NCI-H1417 treated with DMSO at 0.1 percent for 48 hours (cell line): ENCODE data around the gene FANCC.
"Not testable (repeated sequence)": the region's sequence is repeated elsewhere in the genome, so short reads cannot be mapped to it uniquely, and the experiment has no call there.

Experiments used
- DNase-seq: peaks from one replicate; lab custom pipeline; 2025; lab: John Stamatoyannopoulos, UW

FANCC gene

DNA sequence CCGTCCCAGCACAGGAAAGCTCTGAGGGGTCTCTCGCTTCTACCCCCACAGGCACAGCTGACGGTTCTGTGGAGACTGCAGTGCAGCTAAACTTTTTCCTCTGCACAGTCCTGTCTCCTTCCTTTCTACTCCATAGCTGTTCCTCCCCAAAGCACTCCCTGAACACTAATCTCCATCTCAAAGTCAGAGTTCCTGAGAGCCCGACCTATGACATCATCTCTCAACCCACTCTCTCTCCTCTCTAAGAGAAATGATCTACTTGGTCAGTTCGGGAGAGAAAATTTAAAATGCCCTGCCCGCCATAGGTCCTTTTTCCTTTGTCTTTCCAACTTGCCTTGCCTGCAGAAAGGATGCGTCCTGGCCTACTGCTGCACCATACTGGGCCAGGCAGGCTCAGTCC lies 90.6 kb downstream of the FANCC start:
- no peak for DNase-seq

DNA sequence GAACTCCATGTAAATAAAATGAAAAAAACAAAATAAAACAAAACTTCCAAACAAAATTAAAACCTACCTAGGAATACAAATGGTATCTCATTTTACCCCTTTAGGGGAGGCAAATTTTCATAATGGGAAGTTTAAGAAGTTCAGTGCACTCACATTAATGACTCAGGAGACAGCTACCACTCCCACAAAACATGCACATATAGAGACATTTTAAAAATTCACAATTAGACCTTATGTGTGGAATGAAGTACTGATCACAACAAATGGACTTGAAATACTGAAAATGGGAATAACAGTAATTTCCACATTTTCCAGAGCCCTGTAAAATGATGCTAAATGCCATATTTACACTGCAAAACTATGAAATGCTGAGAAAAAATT lies 91.8 kb downstream of the FANCC start:
- DNase-seq = no peak

DNA sequence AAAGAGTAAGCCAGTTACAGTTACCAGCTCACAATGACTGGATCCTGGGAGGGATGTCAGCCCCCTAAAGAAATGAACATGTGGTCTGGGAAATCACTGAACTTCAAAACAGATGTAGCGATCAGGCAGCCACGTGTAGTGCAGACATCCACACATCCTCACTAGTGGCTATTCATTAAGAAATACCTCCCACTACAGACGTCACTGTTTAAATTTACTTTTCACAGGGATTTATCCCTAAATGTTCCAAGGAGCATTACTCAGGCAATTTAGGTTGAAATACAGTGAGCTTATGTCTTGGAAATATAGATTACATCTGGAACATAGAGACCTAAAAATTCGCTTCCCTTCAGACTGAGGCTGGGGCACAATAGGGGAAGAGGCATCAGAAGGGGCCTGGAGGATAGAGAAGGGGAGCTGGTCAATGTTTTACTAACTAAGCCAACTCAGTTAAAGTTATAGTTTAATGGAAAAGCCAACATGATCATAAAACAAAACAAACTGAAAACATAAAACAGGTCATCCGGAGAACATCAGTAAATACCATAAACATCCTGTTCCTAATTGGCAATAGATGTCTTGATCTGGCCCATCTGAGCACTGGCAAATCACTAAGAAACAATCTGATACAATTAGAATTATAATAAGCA lies 92.3 kb downstream of the FANCC start:
- no peak for DNase-seq

DNA sequence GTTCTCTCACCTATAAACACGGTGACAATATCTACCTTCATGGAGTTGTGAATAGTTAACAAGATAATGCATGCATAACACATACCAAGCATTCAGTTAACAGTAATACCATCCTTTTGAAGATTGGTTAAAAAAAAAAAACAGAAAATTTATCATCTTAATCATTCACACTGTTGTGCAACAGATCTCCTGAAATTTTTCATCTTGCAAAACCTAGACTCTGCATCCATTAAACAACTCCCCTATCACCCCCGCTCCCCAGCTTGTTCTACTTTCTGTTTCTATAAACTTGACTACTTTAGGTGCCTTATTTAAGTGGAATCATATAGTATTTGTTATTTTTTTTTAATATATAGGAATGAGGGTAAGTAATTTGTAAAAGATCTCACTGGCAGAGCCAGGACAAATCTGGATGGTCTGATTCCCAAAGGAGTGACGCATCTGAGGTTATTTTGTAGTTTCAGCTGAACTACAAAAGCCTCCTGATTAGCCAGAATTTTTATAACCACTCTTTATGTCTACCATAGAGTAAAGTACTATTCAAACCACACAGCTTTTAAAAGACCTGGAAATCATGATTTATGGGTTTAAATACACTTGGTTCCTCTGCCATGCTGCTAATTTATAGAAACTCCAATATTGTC lies 93.0 kb downstream of the FANCC start:
- DNase-seq = no peak

DNA sequence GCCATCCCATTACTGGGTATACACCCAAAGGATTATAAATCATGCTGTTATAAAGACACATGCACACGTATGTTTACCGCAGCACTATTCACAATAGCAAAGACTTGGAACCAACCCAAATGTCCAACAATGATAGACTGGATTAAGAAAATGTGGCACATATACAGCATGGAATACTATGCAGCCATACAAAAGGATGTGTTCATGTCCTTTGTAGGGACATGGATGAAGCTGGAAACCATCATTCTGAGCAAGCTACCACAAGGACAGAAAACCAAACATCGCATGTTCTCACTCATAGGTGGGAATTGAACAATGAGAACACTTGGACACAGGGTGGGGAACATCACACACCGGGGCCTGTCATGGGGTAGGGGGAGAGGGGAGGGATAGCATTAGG lies 97.2 kb downstream of the FANCC start:
- not testable (repeated sequence) for DNase-seq

DNA sequence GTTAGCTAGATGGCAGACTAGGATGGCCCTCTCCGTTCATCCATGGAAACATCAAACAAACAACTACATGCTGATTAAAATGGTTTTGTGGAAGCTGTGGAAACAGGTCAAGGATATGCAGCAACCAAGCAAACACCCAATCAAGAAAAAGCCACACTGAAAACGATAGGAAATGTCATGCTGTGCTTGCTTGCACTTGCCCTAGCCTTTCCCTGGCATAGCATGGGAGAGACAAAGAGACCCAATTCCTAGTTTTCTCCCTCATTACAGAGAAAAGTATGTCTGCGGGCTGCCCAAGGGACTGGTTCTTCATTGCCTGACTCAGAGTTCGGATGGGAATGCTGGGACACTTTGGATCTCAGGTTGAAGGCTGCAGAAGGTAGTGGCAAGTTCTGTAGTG lies 98.7 kb downstream of the FANCC start:
- no peak for DNase-seq

DNA sequence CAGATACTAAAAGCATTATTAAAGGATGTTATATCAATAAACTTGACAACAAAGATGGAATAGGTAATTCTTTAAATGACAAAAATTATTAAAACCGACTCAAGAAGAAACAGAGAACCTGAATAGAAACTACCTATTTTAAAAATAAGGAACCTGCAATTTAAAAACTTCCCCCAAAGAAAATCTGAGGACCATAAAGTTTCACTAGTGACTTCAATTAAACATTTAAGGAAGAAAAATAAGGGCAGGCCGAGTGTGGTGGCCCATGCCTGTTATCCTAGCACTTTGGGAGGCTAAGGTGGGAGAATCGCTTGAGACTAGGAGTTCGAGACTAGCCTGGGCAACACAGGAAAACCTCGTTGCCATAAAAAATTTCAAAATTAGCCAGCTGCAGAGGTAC lies 99.6 kb downstream of the FANCC start:
- DNase-seq = no peak

DNA sequence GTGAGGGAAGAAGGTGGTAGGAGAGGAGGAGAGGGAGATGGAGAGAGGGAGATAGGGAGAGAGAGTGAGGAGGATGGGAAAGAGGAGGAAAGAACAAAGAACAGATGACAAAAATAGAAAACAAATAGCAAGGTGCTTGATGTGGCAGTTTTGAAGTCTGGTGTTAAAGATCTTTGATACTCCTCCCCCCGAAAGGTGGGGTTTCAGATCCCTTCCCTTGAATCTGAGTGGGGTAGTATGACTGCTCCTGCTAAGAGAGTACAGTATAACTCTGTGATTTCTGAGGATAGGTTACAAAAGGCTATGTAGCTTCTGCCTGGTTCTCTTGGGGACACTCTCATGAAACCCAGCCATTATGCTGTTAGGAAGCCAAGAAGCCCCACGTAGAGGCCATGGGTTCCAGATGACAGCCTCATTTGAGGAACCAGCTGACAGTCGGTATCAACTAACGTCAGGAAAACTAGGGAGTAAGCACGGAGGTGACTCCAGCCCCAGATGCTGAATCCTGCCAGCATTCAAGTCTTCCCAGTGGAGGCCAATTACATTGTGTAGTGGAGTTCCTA lies 102.1 kb downstream of the FANCC start:
- DNase-seq = no peak

DNA sequence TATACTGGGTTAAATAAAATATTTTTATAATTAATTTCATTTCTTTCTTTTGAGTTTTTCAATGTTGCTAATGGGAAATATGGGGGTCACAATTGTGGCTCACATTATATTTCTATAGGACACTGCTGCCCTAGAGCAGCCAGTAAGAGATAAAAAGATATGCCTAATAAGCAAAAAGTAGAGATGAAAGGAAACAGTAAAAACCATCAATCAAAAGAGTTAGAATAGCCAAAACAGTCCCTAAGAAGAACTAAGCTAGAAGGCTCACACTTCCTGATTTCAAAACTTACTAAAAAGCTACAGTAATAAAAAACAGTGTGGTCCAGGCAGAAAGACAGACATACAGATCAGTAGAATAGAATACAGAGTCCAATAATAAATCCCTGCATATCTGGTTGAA lies 104.4 kb downstream of the FANCC start:
- DNase-seq = no peak

DNA sequence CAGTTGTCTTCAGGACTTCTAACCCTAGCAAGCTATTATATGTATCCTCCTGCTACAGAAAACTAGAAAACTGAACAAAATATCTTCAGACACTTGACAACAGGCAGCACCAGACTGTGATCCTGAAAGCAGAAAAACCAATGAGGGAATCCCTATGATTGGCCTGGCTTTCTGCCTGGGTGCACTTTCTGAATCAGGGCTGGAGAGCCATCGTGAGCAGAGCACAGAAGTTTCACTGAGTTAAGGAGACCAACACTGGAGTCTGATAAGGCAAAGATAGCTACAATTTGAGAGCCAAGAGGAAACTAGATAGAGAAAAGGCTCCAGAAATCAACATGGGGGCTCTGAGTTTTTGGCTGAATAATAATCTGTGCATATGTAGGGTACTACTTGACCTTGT lies 106.5 kb downstream of the FANCC start:
- no peak for DNase-seq

DNA sequence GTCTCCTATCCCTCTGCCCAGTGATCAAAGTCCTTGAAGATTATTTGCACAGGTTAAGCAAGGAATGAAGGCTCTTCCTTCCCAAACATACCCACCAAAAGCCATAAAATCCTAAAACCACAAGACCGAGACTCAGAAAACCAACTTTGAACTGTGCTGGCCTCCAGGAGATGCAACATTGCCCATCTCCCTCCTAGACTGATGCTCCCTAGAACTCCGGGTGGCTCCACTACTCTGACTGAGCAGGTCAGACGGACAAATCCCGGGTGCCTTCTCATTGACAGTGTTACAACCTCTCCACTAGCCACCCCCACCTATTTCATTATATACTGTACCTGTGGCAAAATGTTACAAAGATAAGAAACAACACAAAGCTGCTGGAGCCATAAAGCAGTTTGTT lies 110.1 kb downstream of the FANCC start:
- DNase-seq = no peak

DNA sequence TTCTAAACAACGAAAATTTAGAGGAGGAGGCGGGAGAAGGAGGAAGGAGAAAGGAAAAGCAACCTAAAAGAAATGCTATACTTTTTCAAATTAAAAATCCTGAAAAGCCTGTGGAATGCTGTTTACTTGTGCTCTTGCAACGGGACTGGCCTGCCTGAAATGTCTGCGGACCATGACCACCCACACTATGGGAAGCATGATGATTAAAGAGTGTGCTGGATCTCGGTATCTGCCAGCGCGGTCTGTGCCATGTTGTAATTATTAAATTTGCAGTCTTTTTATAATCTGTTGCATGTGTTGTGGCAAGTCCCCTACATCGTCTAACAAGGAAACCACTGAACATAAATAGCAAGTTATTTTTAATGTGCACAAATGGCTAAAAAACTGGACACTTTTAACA lies 111.4 kb downstream of the FANCC start:
- no peak for DNase-seq

DNA sequence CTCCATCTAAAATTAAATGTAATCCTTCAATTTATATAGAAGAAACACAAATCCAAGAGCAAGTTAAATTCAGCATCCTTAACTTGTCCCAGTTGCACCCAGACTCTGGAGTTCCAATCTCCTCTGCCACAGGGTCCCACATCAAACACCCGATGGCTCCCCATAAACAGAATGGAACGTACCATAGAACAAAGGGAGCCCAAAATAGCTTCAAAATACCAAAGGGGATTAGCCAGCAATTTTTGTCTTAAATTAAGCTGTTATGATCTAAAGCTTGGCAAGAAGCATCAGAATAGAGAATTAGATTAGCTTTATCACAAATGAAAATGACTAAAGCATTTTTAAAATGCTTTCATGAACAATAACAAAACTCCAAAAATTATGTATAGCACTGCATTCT lies 112.8 kb downstream of the FANCC start:
- no peak for DNase-seq

DNA sequence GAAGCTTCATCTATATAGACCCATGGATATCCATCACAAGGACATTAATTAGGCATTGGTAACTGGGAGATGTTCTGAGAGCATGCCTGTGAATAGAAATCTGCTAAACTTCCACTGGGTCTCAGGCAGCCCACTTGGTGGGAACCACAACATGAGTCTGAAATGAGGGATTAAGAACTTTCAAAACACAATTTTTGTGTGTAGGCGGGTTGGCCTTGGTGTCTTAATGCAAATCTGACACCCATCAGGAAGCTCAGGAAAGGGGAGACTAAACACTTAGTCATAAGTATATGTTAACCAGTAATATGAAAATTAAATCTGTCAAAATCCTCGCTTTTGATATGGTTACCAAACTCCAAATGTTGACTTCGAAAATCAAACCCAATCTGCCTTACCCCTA lies 113.2 kb downstream of the FANCC start:
- no peak for DNase-seq

DNA sequence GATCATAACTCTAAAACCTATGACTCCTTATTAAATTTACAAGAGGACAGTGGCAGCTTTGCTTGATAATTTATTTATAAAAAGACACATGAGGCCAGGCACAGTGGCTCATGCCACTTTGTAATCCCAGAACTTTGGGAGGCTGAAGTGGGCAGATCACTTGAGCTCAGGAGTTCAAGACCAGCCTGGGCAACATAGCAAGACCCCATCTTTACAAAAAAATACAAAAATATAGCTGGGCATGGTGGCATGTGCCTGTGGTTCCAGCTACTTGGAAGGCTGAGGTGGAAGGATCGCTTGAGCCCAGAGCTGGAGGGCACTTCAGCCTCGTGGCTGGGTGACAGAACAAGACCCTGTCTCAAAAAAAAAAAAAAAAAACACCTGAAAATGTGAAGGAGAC lies 114.5 kb downstream of the FANCC start:
- not testable (repeated sequence) for DNase-seq

DNA sequence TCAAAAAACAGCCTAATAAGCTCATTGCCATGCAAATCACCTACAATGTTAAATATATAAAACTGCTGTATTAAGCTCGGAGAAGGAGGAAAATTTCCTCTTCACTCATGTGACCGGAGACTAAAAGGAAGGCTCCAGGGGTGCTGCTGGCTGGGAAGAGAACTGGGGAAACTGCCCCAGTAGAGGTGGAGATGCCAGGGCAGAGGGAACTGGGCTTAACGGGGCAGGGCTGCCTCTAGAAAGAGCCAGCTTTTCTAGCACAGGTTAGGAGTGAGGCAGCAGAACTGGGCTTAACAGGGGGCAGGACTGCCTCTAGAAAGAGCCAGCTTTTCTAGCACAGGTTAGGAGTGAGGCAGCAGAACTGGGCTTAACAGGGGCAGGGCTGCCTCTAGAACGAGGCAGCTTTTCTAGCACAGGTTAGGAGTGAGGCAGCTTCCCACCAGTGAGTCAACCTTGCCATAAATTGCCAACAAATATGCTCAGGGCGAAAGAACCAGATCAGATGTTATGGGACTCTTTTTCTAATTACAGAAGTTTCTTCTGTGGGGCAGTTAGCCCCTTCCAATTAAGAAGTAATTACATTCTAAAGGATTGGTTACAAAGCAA lies 115.3 kb downstream of the FANCC start:
- no peak for DNase-seq

DNA sequence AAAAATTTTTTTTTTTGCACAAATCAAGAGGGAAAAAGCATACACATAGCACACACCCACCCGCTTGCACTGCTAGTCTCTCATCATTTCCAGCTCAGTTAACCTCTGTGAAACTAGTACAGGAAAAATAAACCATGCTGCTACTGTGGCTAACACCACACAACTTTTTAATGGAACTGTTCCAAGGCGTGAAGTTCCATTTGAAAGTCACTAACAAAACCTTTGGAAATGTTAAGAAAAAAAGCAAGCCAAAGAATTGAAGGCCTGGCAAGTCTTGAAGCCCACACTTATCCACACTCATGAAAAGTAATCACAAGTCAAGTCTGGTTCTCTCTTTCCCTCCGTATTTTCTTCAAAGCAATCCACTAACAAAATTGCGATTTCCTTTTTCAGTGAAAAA lies 116.3 kb downstream of the FANCC start:
- no peak for DNase-seq

DNA sequence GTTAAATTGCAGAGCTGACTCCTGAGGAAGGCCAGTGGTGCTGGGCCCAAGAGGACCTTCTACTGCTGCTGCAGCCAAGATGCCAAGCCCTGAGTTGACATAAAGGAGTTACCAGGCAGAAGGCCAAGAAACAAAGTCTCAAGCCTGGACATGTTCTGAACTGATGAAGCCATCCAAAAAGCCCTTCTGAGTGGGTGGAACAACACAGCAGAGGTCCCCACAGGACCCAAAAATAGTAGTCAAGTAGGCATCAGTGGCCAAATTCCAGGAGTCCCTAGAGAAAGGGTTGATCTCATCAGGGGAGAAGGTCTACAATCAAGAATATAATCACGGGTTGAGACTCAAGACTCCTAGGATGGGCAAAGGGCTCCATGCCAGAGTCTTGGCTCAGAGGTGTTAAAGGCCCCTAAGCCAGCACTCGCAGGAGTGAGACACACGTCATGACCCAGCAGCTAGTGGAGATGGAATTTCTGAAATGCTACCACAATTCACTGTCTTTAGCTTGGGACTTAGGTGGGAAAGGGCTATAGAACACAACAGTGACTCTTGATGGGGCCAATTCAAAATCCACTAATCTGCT lies 119.7 kb downstream of the FANCC start:
- no peak for DNase-seq

DNA sequence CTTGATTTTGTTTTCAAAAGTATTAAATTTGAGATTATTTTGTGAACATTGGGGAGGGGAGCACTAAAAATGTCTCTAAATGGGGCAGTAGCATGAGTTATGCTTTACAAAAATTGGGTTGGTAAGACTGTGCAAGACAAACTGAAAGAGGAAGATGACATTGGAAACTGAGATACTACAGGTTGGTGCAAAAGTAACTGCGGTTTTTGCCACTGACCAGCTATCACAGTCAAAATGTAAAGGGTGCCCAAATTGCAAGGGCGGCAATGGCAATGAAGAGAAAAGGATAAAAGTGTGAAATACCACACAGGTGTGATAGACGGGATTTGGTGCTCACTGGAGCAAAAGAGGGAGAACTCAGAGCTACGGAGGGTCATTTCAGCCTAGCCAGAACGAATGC lies 124.0 kb downstream of the FANCC start:
- no peak for DNase-seq

DNA sequence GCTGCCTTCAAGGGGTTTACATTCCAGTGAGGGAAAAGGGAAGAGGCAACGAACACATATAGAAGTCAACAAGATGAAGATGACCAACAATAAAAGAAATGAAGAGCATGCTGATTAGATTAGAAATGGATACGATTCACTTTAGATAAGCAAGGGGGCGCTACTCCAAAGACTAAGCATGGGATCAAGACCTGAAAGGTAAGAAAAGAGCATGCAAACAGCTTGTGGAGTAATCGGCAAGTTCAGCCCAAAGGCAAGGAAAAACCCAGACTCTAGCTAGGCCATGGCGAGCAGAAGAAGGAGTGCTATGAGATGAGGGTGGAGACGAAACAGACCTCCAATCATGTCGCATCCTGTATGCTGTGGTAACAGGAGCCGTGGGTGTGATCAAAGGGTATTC lies 124.4 kb downstream of the FANCC start:
- DNase-seq = no peak

DNA sequence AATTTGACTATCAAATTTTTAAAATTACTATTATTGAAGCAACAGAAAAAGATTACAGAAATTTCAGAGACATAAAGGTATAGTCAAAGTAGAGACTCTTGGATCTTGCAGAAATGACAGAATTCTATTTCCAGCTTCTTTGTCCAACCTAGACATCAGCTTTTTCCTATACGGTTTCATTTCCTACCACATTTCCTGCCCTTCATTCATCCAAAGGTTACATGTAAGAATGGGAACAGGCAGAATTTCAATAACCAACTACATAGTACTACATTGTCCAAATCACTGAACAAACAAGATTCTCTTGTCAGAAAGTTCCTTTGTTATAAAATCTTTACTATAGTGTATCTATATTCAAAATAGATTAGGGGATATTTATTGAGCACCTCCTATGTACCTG lies 124.9 kb downstream of the FANCC start:
- DNase-seq = no peak

DNA sequence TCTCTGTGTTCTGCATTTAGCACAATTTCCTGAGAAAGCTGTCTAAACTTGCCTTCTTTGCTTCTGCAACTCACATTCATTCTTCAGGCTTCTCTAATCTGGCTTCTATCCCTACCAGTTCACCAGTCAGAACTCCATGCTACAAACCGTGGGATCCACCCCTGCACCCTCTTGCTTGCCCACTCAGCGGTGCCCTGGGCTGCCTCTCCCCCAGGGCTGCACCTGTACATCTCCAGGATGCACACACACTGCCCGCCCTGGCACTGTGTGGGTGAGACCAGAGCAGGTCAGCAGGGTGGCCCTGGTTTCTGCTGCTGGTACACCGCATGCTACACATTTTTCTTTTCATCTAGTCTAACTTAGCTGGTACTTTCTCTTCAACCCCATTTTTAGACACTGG lies 127.1 kb downstream of the FANCC start:
- no peak for DNase-seq
